ENCODE data around the gene TGFB3.

- no peak for TF ChIP-seq CTCF (IDR thresholded peaks at IDR 0.05 in 8 of 11, conservative IDR thresholded peaks at IDR 0.05 in 3 of 11)
- TF ChIP-seq POLR2A (IDR thresholded peaks at IDR 0.05): no peak
- no peak for TF ChIP-seq POLR2AphosphoS5 (IDR thresholded peaks at IDR 0.05)
Observed at GRCh38 chr14:76015668-76016067, 33.9 kb upstream of the TGFB3 start.
